NCI-H774 (cell line): ENCODE data around the gene PPIL6.
"Not testable (repeated sequence)": the region's sequence is repeated elsewhere in the genome, so short reads cannot be mapped to it uniquely, and the experiment has no call there.

ENCODE experiments used
- DNase-seq: peaks from one replicate; lab custom pipeline; 2025; lab: John Stamatoyannopoulos, UW

Gene PPIL6

GRCh38 chr6:109393886-109394281 lies 46.5 kb downstream of the PPIL6 start:
- no peak for DNase-seq

- DNase-seq = no peak
Measured at GRCh38 chr6:109393157-109393885, 47.1 kb downstream of the PPIL6 start.

GRCh38 chr6:109389650-109390274 lies 50.7 kb downstream of the PPIL6 start:
- no peak for DNase-seq

GRCh38 chr6:109388265-109388664 lies 52.2 kb downstream of the PPIL6 start:
- no peak for DNase-seq

GRCh38 chr6:109383438-109383940 lies 56.9 kb downstream of the PPIL6 start:
- DNase-seq = no peak

GRCh38 chr6:109382576-109383437 lies 57.6 kb downstream of the PPIL6 start:
- peak; percentile 98 for DNase-seq

- DNase-seq = peak; percentile 99
Measured at GRCh38 chr6:109381747-109382575, 58.5 kb downstream of the PPIL6 start, which contains the start of gene CD164. Gene CD164, minus strand, starts transcription at chr6:109382467. Its CDS starts 89 bp downstream, at chr6:109382378.

- peak; percentile 53 for DNase-seq
Measured at GRCh38 chr6:109381061-109381746, 59.2 kb downstream of the PPIL6 start.

- no peak for DNase-seq
Measured at GRCh38 chr6:109379711-109380110, 60.7 kb downstream of the PPIL6 start.

- no peak for DNase-seq
Measured at GRCh38 chr6:109377717-109378116, 62.7 kb downstream of the PPIL6 start.

GRCh38 chr6:109374326-109374892 lies 66.0 kb downstream of the PPIL6 start:
- no peak for DNase-seq

GRCh38 chr6:109373762-109374161 lies 66.7 kb downstream of the PPIL6 start:
- no peak for DNase-seq

GRCh38 chr6:109373331-109373730 lies 67.1 kb downstream of the PPIL6 start:
- DNase-seq = no peak

- no peak for DNase-seq
Measured at GRCh38 chr6:109372130-109372529, 68.3 kb downstream of the PPIL6 start.

- no peak for DNase-seq
Measured at GRCh38 chr6:109370792-109371191, 69.6 kb downstream of the PPIL6 start.

- no peak for DNase-seq
Measured at GRCh38 chr6:109370336-109370735, 70.1 kb downstream of the PPIL6 start.

GRCh38 chr6:109369728-109370127 lies 70.7 kb downstream of the PPIL6 start:
- no peak for DNase-seq

- not testable (repeated sequence) for DNase-seq
Measured at GRCh38 chr6:109364382-109365078, 75.9 kb downstream of the PPIL6 start.

GRCh38 chr6:109363753-109364152 lies 76.7 kb downstream of the PPIL6 start:
- no peak for DNase-seq
